ENCODE measurements around the gene ING1. TPM values are rescaled to one million over a fixed set of nuclear protein-coding genes. Genes with fewer than 3 reads are reported as not detected.

Gene ING1
- total and polyA plus RNA-seq, 2 of the 4 experiments (the other 2 are of a cell fraction): 9.1 to 13.5 TPM

GRCh38 chr13:110696776-110697175, 16.7 kb upstream of the ING1 start:
- POLR2A ChIA-PET (ENCODE audit: unreplicated experiment): no interaction called here
- no peaks in the 10 kb centered on the region for H3K4me1 ChIP-seq (ENCODE audit: control insufficient read depth, insufficient read depth, low read length)
- no peak for DNase-seq
- WGBS, 2 experiments (ENCODE audit: extremely low coverage in 2 of 2, insufficient read length in 1 of 2): 85% methylated on average over 6 of the region's 10 CpGs; no CpG with 5 or more reads in 1 of the 2 experiments
- intact Hi-C loops (cut with micrococcal nuclease) (no loop called here), dilution Hi-C loops (cut with HindIII; ENCODE audit: low sequenced_read_pairs, unreplicated experiment) (no loop called here), in situ Hi-C loops (cut with MboI; ENCODE audit: low sequenced_read_pairs) (no loop called here)
- H3K9me3 ChIP-seq (ENCODE audit: control insufficient read depth, insufficient read depth, low read length): no peaks in the 10 kb centered on the region
- TF ChIP-seq POLR2A (IDR thresholded peaks at IDR 0.05; ENCODE audit: low read depth, low read length) (no peak), USF2 (IDR thresholded peaks at IDR 0.05; ENCODE audit: low read depth, low read length) (no peak), ELK1 (IDR thresholded peaks at IDR 0.05; ENCODE audit: borderline replicate concordance, low read depth, low read length) (no peak), CTCF (conservative IDR thresholded peaks at IDR 0.05; ENCODE audit: low read depth, low read length) (no peak), CEBPB (IDR thresholded peaks at IDR 0.05; ENCODE audit: low read depth, low read length) (no peak), RCOR1 (IDR thresholded peaks at IDR 0.05; ENCODE audit: insufficient replicate concordance, low read length) (no peak), MAFK (IDR thresholded peaks at IDR 0.05; ENCODE audit: low read depth, low read length) (no peak), SMC3 (IDR thresholded peaks at IDR 0.05; ENCODE audit: low read depth, low read length) (no peak), RFX5 (IDR thresholded peaks at IDR 0.05; ENCODE audit: low read depth, low read length) (no peak), BHLHE40 (IDR thresholded peaks at IDR 0.05; ENCODE audit: low read depth, low read length) (no peak), MAZ (IDR thresholded peaks at IDR 0.05; ENCODE audit: borderline replicate concordance, low read depth, low read length) (no peak), MXI1 (IDR thresholded peaks at IDR 0.05; ENCODE audit: borderline replicate concordance, low read depth, low read length) (no peak)
- CTCF ChIA-PET: no interaction called here
- H4K5ac ChIP-seq (ENCODE audit: low read depth, low read length): no peak overlapping the region
- H2AFZ ChIP-seq (replicated peaks; ENCODE audit: low read length, poor library complexity): no peak overlapping the region
- H3K4me3 ChIP-seq (ENCODE audit: insufficient read depth, low read depth, low read length): no peak overlapping the region
- H3K14ac ChIP-seq (replicated peaks; ENCODE audit: low read depth, low read length): no peak overlapping the region
- H2BK120ac ChIP-seq (ENCODE audit: low read depth, low read length): no peak overlapping the region
- H2BK20ac ChIP-seq (ENCODE audit: low read depth, low read length): no peak overlapping the region
- H3K23ac ChIP-seq (ENCODE audit: low read depth, low read length): no peak overlapping the region
- no peak overlapping the region for H2BK15ac ChIP-seq (ENCODE audit: low read depth, low read length)
- H4K20me1 ChIP-seq (ENCODE audit: insufficient read depth, low read length): no peaks in the 10 kb centered on the region
- H2AK5ac ChIP-seq (ENCODE audit: low read depth, low read length): no peak overlapping the region
- H2BK5ac ChIP-seq (ENCODE audit: low read depth, low read length, poor library complexity, severe bottlenecking): no peak overlapping the region
- peaks cover 46% of the 10 kb centered on the region for H3K36me3 ChIP-seq (ENCODE audit: control insufficient read depth, insufficient read depth, low read length)
- BruUV-seq (replicated peaks): no TSS peak
- H3K9me1 ChIP-seq (ENCODE audit: insufficient read depth, low read length): peaks cover 6% of the 10 kb centered on the region
- no peak overlapping the region for H4K8ac ChIP-seq (ENCODE audit: low read depth in 2 of 2, low read length in 2 of 2)
- H3K9ac ChIP-seq (ENCODE audit: low read depth, low read length): no peak overlapping the region
- no peak overlapping the region for H3K27ac ChIP-seq (ENCODE audit: insufficient read depth, low read length)
- no peak overlapping the region for H3K56ac ChIP-seq (ENCODE audit: extremely low read depth, insufficient read depth, low read length)
- H4K91ac ChIP-seq (ENCODE audit: insufficient read depth, low read depth, low read length): no peak overlapping the region
- H3K4me2 ChIP-seq (ENCODE audit: low read depth, low read length): no peak overlapping the region
- no peaks in the 10 kb centered on the region for H3K27me3 ChIP-seq (ENCODE audit: control insufficient read depth, insufficient read depth, low read length)
- H2AK9ac ChIP-seq (replicated peaks; ENCODE audit: low read depth, low read length, poor library complexity): no peak overlapping the region
- no peak overlapping the region for H3K4ac ChIP-seq (ENCODE audit: low read depth, low read length)
- H3K18ac ChIP-seq (ENCODE audit: low read depth, low read length): no peak overlapping the region
- ATAC-seq (ENCODE audit: low read depth): no peak
- peaks cover 34 to 46% of the 10 kb centered on the region in 2 experiments for H3K79me1 ChIP-seq (ENCODE audit: low read depth in 1 of 2, low read length in 2 of 2)

Data from IMR-90 (cell line).